Liver (tissue), 9 donors: ENCODE results near the gene CENPF. TPM values are rescaled to one million over a fixed set of nuclear protein-coding genes. Genes with fewer than 3 reads are reported as not detected.
"Not testable (repeated sequence)": the region's sequence is repeated elsewhere in the genome, so short reads cannot be mapped to it uniquely, and the experiment has no call there.

Source experiments
- DNase-seq: peaks from one replicate; pipeline ENCODE4 v3.0.0-alpha.2; 2017; ENCODE audit warnings: low spot score
- H3K27ac ChIP-seq, 2 donors: one replicate each; pipeline ENCODE4 v1.7.0; 2013; ENCODE audit warnings: inconsistent platforms in 2 of 2, low read length in 2 of 2, control low read depth in 1 of 2, low read depth in 1 of 2, mild to moderate bottlenecking in 1 of 2
- H3K27me3 ChIP-seq, 4 donors: one replicate each; pipeline versions ENCODE4 v1.6.1 to v1.7.0; 2013; ENCODE audit warnings: low read length in 3 of 4, inconsistent platforms in 1 of 4, mild to moderate bottlenecking in 1 of 4, moderate library complexity in 1 of 4; ENCODE audit not compliant: control insufficient read depth in 4 of 4, insufficient read depth in 4 of 4
- H3K36me3 ChIP-seq, 4 donors: one replicate each; pipeline versions ENCODE4 v1.6.1 to v1.7.0; 2013; ENCODE audit warnings: low read length in 3 of 4, mild to moderate bottlenecking in 3 of 4, low read depth in 1 of 4, moderate library complexity in 1 of 4; ENCODE audit not compliant: control insufficient read depth in 4 of 4, insufficient read depth in 3 of 4
- H3K4me1 ChIP-seq, 4 donors: one replicate each; pipeline versions ENCODE4 v1.6.1 to v1.7.0; 2013; ENCODE audit warnings: low read length in 3 of 4, mild to moderate bottlenecking in 3 of 4, moderate library complexity in 1 of 4; ENCODE audit not compliant: control insufficient read depth in 4 of 4, insufficient read depth in 4 of 4
- H3K4me3 ChIP-seq, 3 donors: one replicate each; pipeline versions ENCODE4 v1.6.1 to v1.7.0; 2013; ENCODE audit warnings: low read length in 3 of 3, control low read depth in 1 of 3, low read depth in 1 of 3, mild to moderate bottlenecking in 1 of 3
- H3K9ac ChIP-seq, 2 donors: one replicate each; pipeline ENCODE4 v1.7.0; 2013; ENCODE audit warnings: low read length in 2 of 2, mild to moderate bottlenecking in 2 of 2, moderate library complexity in 2 of 2, control low read depth in 1 of 2, low read depth in 1 of 2
- H3K9me3 ChIP-seq, 4 donors: one replicate each; pipeline versions ENCODE4 v1.6.1 to v1.7.0; 2013; ENCODE audit warnings: low read length in 3 of 4; ENCODE audit not compliant: control insufficient read depth in 4 of 4
- EGR1 ChIP-seq, 2 donors: IDR thresholded peaks; 2 replicates each; pipeline ENCODE4 v1.6.1; 2016 to 2018; ENCODE audit warnings: antibody characterized with exemption in 2 of 2, low read depth in 2 of 2
- FOXA2 ChIP-seq: IDR thresholded peaks from 2 replicates; pipeline ENCODE4 v1.6.1; 2016; ENCODE audit warnings: antibody characterized with exemption
- GABPA ChIP-seq, 2 donors: IDR thresholded peaks in 1 of 2; conservative IDR thresholded peaks in 1 of 2; 2 replicates each; pipeline ENCODE4 v1.6.1; 2016; ENCODE audit warnings: antibody characterized with exemption in 2 of 2, mild to moderate bottlenecking in 1 of 2, moderate library complexity in 1 of 2
- JUND ChIP-seq, 2 donors: IDR thresholded peaks; 2 replicates each; pipeline ENCODE4 v1.6.1; 2016; ENCODE audit warnings: antibody characterized with exemption in 2 of 2
- REST ChIP-seq: IDR thresholded peaks from 2 replicates; pipeline ENCODE4 v1.6.1; 2016; ENCODE audit warnings: antibody characterized with exemption, mild to moderate bottlenecking
- ZBTB33 ChIP-seq: IDR thresholded peaks from 2 replicates; pipeline ENCODE4 v1.6.1; 2016; ENCODE audit warnings: antibody characterized with exemption
- WGBS: extraction: QIAGEN DNeasy Blood & Tissue Kit; methylation state at CpG from one replicate; pipeline ENCODE4 v1.1.7; 2013; 5-methylcytosine and 5-hydroxymethylcytosine counted together
- polyA plus RNA-seq, 2 donors: library from polyadenylated mRNA; stranded (reverse) in 1 of 2; unstranded in 1 of 2; fragments of 200-250 nt in 1 of 2; fragments of >200 nt in 1 of 2; fragmentation: Nextera tagmentation in 1 of 2; extraction: Ambion mirVana in 1 of 2; gene quantifications; one replicate each; pipeline versions ENCODE4 v1.2.1 to v1.2.3, GENCODE V29; 2013 to 2015
- total RNA-seq, 2 donors: library from RNA; depleted of rRNA; stranded (reverse); fragments of >200 nt; gene quantifications; one replicate each; pipeline ENCODE4 v1.2.3, GENCODE V29; 2014
- donor health status: healthy.
- donor health status: healthy.
- donor health status: healthy.
- donor health status: healthy.
- donor health status: healthy.

The CENPF gene
- total and polyA plus RNA-seq, 4 donors, result 0.08 to 47.3 (median 1.5) TPM

GRCh38 chr1:214607492-214608215 lies 4.7 kb downstream of the CENPF start:
- not testable (repeated sequence) for H3K9ac ChIP-seq, H3K36me3 ChIP-seq, DNase-seq, H3K4me1 ChIP-seq, H3K9me3 ChIP-seq, H3K4me3 ChIP-seq, H3K27ac ChIP-seq, H3K27me3 ChIP-seq
- 97% methylated on average over 21 of the region's 21 CpGs for WGBS

GRCh38 chr1:214608216-214608783 lies 5.3 kb downstream of the CENPF start:
- 95% methylated on average over 45 of the region's 45 CpGs for WGBS
- H3K27me3 ChIP-seq, result not testable (repeated sequence)

GRCh38 chr1:214608817-214609216 lies 5.8 kb downstream of the CENPF start:
- not testable (repeated sequence) for H3K27ac ChIP-seq

More at GRCh38 chr1:214608216-214608783, 5.3 kb downstream of the CENPF start:
- DNase-seq, H3K9ac ChIP-seq, H3K36me3 ChIP-seq, H3K4me3 ChIP-seq, H3K4me1 ChIP-seq, H3K27ac ChIP-seq, H3K9me3 ChIP-seq: not testable (repeated sequence)

GRCh38 chr1:214609692-214610091 lies 6.7 kb downstream of the CENPF start:
- no peaks in the 10 kb centered on the region for H3K9me3 ChIP-seq
- DNase-seq, result no peak
- no peaks in the 10 kb centered on the region for H3K4me1 ChIP-seq
- H3K27ac ChIP-seq, result no peak overlapping the region
- WGBS, result 100% methylated on average over 1 of the region's 1 CpG
- no peak overlapping the region for H3K4me3 ChIP-seq
- no peaks in the 10 kb centered on the region for H3K36me3 ChIP-seq
- no peaks in the 10 kb centered on the region for H3K27me3 ChIP-seq
- TF ChIP-seq EGR1 (IDR thresholded peaks at IDR 0.05; ENCODE audit: low read depth in 2 of 2) (no peak), JUND (IDR thresholded peaks at IDR 0.05) (no peak), REST (no peak), GABPA (IDR thresholded peaks at IDR 0.05 in 1 of 2, conservative IDR thresholded peaks at IDR 0.05 in 1 of 2) (no peak), ZBTB33 (no peak), FOXA2 (no peak)
- H3K9ac ChIP-seq, result no peak overlapping the region

More at GRCh38 chr1:214608817-214609216, 5.8 kb downstream of the CENPF start:
- not testable (repeated sequence) for DNase-seq, H3K4me1 ChIP-seq, H3K9ac ChIP-seq, H3K36me3 ChIP-seq, H3K27me3 ChIP-seq, H3K4me3 ChIP-seq, H3K9me3 ChIP-seq
- WGBS, result 97% methylated on average over 43 of the region's 43 CpGs

GRCh38 chr1:214610136-214610535 lies 7.1 kb downstream of the CENPF start:
- not testable (repeated sequence) for H3K27ac ChIP-seq, H3K9ac ChIP-seq, DNase-seq, H3K36me3 ChIP-seq, H3K4me3 ChIP-seq, H3K27me3 ChIP-seq, H3K9me3 ChIP-seq, H3K4me1 ChIP-seq
